ENCODE measurements around the gene PIK3IP1. TPM values are rescaled to one million over a fixed set of nuclear protein-coding genes. Genes with fewer than 3 reads are reported as not detected.
A peak's percentile ranks its signal among the peaks of the same experiment; 100 is the strongest.

PIK3IP1 gene
- total RNA-seq, 1 donor from 2014 or later: 18.4 TPM

- no peak for DNase-seq (ENCODE audit: low read depth in 2 of 2)
Measured at GRCh38 chr22:31279821-31280505, 12.3 kb downstream of the PIK3IP1 start.

DNA sequence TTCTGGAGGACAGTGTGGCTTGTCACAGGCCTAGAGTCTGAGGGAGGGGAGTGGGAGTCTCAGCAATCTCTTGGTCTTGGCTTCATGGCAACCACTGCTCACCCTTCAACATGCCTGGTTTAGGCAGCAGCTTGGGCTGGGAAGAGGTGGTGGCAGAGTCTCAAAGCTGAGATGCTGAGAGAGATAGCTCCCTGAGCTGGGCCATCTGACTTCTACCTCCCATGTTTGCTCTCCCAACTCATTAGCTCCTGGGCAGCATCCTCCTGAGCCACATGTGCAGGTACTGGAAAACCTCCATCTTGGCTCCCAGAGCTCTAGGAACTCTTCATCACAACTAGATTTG is 13.0 kb downstream of the PIK3IP1 start:
- DNase-seq (ENCODE audit: low read depth in 2 of 2): no peak

DNA sequence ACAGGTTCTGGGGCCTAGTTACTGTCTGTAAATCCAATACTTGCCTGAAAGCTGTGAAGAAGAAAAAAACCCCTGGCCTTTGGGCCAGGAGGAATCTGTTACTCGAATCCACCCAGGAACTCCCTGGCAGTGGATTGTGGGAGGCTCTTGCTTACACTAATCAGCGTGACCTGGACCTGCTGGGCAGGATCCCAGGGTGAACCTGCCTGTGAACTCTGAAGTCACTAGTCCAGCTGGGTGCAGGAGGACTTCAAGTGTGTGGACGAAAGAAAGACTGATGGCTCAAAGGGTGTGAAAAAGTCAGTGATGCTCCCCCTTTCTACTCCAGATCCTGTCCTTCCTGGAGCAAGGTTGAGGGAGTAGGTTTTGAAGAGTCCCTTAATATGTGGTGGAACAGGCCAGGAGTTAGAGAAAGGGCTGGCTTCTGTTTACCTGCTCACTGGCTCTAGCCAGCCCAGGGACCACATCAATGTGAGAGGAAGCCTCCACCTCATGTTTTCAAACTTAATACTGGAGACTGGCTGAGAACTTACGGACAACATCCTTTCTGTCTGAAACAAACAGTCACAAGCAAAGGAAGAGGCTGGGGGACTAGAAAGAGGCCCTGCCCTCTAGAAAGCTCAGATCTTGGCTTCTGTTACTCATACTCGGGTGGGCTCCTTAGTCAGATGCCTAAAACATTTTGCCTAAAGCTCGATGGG is 13.5 kb downstream of the PIK3IP1 start:
- DNase-seq (ENCODE audit: low read depth in 2 of 2): no peak

DNA sequence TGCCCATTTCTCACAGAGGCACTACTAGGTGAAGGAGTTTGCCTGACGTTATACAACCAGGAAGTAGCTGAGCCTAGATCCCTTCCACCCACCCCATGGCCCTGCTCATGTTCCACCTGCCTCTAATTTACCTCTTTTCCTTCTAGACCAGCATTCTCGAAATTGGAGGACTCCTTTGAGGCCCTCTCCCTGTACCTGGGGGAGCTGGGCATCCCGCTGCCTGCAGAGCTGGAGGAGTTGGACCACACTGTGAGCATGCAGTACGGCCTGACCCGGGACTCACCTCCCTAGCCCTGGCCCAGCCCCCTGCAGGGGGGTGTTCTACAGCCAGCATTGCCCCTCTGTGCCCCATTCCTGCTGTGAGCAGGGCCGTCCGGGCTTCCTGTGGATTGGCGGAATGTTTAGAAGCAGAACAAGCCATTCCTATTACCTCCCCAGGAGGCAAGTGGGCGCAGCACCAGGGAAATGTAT is 14.1 kb downstream of the PIK3IP1 start:
- DNase-seq (ENCODE audit: low read depth in 2 of 2): no peak

DNA sequence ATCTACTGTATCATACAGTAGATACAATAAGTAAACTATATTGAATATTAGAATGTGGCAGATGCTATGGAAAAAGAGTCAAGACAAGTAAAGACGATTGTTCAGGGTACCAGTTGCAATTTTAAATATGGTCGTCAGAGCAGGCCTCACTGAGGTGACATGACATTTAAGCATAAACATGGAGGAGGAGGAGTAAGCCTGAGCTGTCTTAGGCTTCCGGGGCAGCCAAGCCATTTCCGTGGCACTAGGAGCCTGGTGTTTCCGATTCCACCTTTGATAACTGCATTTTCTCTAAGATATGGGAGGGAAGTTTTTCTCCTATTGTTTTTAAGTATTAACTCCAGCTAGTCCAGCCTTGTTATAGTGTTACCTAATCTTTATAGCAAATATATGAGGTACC is 14.5 kb downstream of the PIK3IP1 start:
- DNase-seq (ENCODE audit: low read depth in 2 of 2): no peak

DNA sequence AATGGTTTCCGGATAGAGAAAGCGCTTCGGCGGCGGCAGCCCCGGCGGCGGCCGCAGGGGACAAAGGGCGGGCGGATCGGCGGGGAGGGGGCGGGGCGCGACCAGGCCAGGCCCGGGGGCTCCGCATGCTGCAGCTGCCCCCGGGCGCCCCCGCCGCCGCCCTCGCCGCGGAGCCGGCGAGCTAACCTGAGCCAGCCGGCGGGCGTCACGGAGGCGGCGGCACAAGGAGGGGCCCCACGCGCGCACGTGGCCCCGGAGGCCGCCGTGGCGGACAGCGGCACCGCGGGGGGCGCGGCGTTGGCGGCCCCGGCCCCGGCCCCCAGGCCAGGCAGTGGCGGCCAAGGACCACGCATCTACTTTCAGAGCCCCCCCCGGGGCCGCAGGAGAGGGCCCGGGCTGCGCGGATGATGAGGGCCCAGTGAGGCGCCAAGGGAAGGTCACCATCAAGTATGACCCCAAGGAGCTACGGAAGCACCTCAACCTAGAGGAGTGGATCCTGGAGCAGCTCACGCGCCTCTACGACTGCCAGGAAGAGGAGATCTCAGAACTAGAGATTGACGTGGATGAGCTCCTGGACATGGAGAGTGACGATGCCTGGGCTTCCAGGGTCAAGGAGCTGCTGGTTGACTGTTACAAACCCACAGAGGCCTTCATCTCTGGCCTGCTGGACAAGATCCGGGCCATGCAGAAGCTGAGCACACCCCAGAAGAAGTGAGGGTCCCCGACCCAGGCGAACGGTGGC is 15.7 kb downstream of the PIK3IP1 start:
- DNase-seq (ENCODE audit: low read depth in 2 of 2): no peak

DNA sequence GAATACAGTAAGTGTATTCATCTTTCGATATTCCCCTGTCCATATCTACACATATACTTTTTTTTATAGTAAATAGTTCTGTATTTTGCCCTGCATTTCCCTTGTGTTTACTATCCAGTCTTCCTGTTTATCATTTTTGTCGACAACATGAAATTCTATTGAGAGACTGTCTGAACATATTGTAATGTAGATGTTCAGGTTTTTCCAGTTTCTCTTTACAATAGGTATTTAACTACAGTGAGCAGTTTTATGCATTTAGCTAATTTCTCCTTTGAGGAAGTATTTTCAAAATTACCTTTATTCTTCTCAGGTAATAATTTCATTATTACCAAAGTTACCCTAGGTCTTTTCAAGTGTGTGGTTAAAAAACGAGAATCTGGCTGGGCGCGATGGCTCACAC is 16.7 kb downstream of the PIK3IP1 start:
- DNase-seq (ENCODE audit: low read depth in 2 of 2): no peak

GRCh38 chr22:31275018-31275417 is 17.3 kb downstream of the PIK3IP1 start:
- DNase-seq (ENCODE audit: low read depth in 2 of 2): no peak

DNA sequence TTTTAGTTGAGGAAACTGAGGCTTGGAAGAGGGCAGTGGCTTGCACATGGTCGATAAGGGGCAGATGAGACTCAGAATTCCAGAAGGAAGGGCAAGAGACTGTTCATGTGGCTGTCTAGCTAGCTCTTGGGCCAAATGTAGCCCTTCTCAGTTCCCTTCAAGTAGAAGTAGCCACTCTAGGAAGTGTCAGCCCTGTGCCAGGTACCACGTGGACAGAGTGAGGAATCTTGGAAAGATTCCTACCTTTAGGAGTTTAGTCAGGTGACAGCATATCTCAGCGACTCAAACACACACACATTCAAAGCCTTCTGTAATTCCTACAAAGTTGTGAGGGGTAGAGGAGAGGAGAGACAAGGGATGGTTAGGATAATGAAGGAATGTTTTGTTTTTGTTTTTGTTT is 18.3 kb downstream of the PIK3IP1 start:
- DNase-seq (ENCODE audit: low read depth in 2 of 2): no peak

GRCh38 chr22:31272522-31273446 is 19.5 kb downstream of the PIK3IP1 start:
- DNase-seq (ENCODE audit: low read depth in 2 of 2): peak; percentile 63 to 74

DNA sequence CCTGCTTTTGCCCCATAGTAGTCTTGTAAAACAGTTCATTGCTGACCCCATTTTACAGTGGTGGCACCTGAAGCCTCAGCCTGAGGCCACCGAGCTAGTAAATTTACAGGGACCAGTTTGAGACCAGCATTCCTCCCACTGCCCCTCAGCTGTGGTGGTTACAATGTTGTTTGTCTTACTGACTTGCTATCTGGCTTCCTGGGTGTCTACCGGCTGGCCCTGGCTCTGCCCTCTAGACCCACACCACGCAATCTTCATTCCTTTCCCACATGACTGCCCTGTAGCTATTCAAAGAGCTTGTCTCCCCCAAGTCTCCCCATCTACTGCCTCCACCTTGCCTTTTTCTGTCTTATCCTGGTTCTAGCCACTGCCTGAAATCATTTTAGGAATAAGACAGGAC is 20.8 kb downstream of the PIK3IP1 start:
- no peak for DNase-seq (ENCODE audit: low read depth in 2 of 2)

- no peak for DNase-seq (ENCODE audit: low read depth in 2 of 2)
Measured at GRCh38 chr22:31271026-31271425, 21.3 kb downstream of the PIK3IP1 start.

DNA sequence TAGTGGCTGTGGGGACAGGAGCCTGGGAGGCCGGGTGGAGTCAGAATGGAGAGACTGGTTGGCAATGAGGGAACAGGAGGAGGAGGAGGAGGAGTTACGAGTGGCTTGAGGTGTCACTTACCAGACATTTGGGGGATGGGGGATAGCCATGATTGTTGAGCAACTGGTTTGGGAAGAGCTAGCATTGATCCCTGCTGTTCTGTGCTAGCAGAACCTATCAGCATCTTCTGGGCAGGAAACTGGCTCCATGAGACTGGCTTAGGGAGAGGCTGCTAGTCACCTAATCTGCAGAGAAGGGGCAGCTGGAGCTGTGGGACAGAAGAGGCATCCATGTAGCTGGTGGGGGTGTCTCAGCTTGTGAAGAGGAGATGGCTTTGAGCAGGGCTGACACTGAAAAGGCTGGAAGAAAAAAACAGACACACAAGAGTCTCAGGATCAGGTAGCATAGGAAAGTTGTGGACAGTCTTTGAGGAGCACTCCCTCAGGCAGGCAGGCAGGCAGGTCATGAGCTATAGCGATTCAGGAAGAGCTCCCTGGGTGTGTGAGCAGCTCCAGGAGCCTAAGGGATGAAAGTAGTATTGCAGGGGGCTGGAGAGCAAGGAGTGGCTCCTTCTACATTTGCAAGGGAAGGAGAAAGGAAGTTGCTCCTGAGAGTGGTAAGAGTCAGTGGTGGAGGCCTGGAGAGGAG is 22.3 kb downstream of the PIK3IP1 start:
- no peak for DNase-seq (ENCODE audit: low read depth in 2 of 2)

DNA sequence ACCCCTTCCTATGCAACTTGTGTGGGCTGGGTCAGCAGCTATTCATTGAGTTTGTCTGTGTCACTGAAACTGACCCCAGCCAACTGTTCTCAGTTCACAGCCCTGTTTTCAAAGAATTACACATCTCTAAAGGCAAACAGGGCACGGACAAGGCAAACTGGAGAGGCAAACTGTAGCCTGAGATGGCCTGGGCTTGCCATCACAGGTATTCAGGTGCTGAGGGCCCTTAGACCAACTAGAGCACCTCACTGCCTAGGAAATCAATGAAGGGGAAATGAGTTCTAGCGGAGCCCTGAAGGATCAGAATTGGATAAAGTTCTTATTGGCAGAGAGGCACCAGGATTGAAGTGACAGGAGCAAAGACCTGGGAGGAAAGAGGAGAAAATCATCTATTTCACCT is 24.0 kb downstream of the PIK3IP1 start:
- no peak for DNase-seq (ENCODE audit: low read depth in 2 of 2)

- no peak for DNase-seq (ENCODE audit: low read depth in 2 of 2)
Measured at GRCh38 chr22:31263896-31264640, 28.2 kb downstream of the PIK3IP1 start.

DNA sequence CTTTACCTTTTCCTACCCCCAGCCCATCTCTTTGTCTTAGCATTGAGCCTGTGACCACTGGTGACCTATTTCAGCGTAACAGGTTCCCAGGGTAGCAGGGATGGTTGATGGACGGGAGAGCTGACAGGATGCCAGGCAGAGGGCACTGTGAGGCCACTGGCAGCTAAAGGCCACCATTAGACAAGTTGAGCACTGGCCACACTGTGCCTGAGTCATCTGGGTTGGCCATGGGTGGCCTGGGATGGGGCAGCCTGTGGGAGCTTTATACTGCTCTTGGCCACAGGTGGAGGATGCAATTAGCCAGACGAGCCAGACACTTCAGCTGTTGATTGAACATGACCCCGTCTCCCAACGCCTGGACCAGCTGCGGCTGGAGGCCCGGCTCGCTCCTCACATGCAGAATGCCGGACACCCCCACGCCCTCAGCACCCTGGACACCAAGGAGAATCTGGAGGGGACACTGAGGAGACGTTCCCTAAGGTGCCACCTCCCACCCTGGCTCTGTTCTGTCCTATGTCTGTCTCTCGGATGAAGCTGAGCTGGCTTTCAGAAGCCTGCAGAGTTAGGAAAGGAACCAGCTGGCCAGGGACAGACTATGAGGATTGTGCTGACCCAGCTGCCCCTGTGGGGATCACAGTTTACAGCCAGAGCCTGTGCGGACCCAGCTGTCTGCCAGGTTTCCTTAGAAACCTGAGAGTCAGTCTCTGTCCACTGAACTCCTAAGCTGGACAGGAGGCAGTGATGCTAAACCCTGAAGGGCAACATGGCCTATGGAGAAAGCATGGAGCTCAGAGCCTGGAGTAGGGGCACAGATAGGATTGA is 29.8 kb downstream of the PIK3IP1 start:
- DNase-seq (ENCODE audit: low read depth in 2 of 2): no peak

DNA sequence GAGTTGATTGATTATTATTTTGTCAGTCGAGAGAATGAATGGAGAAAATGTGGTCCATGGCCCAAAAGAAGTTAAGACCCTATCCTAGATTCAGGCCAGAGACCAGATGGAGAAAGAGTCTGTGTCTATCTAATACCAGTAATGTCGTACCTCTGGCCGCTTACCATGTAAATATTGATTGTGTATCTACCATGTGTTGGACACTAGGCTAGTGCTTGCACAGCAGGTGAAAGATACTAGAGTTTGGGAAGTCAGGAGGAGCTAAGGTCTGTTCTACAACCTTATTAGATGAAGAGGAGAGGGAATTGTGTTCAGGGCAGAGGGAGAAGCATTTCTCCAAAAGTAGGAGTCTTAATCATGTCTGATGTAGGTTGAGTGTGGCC is 31.8 kb downstream of the PIK3IP1 start:
- DNase-seq (ENCODE audit: low read depth in 2 of 2): no peak

GRCh38 chr22:31259798-31260473 is 32.4 kb downstream of the PIK3IP1 start:
- DNase-seq (ENCODE audit: low read depth in 2 of 2): no peak

- peak; percentile 89 to 90 for DNase-seq (ENCODE audit: low read depth in 2 of 2)
Measured at GRCh38 chr22:31253949-31254348, 38.3 kb downstream of the PIK3IP1 start.
